Testis (tissue), 3 donors: Measurements from ENCODE around the gene SLC44A5. TPM values are rescaled to one million over a fixed set of nuclear protein-coding genes. Genes with fewer than 3 reads are reported as not detected.

Experiments
- DNase-seq: peaks from one replicate; pipeline ENCODE4 v3.0.0-alpha.2; 2019
- H3K27ac ChIP-seq, 2 donors: fragments of 200-600 bp; sonication (generic); one replicate each; pipeline ENCODE4 v1.5.1; 2019
- H3K27me3 ChIP-seq: fragments of 200-600 bp; sonication (generic); one replicate; pipeline ENCODE4 v1.5.1; 2019
- H3K36me3 ChIP-seq: fragments of 200-600 bp; sonication (generic); one replicate; pipeline ENCODE4 v1.5.1; 2017; ENCODE audit warnings: low read depth; ENCODE audit errors: missing control alignments
- H3K4me1 ChIP-seq: fragments of 200-600 bp; sonication (generic); one replicate; pipeline ENCODE4 v1.5.1; 2019
- H3K4me3 ChIP-seq, 2 donors: fragments of 200-600 bp; sonication (generic); one replicate each; pipeline ENCODE4 v1.5.1; 2017 to 2019
- H3K9me3 ChIP-seq: fragments of 200-600 bp; sonication (generic); one replicate; pipeline ENCODE4 v1.5.1; 2017
- CTCF ChIP-seq, 3 experiments: fragments of 450-650 bp in 2 of 3; fragments of 200-600 bp in 1 of 3; sonication (generic) in 1 of 3; IDR thresholded peaks; one replicate each; pipeline ENCODE4 v1.5.1; 2016 to 2019; ENCODE audit warnings: antibody characterized with exemption in 3 of 3, mild to moderate bottlenecking in 2 of 3, moderate library complexity in 1 of 3
- POLR2A ChIP-seq: fragments of 450-650 bp; IDR thresholded peaks from one replicate; pipeline ENCODE4 v1.6.1; 2017; ENCODE audit warnings: antibody characterized with exemption, mild to moderate bottlenecking, moderate library complexity
- WGBS, 2 donors: methylation state at CpG; one replicate each; pipeline ENCODE4 v1.1.5; 2018; 5-methylcytosine and 5-hydroxymethylcytosine counted together
- intact Hi-C: fragments of 100-400 bp; cut with DNase I; formaldehyde crosslinking; loops from one replicate; pipeline ENCODE4 v1.15.1; 2023; ENCODE audit warnings: low total_unique reads
- polyA plus RNA-seq: library from polyadenylated mRNA; stranded (reverse); fragments of 350-450 nt; fragmentation: Illumina TruSeq; extraction: RNeasy Lipid Tissue Mini Kit (QIAGEN cat#74804); gene quantifications from one replicate; pipeline ENCODE4 v1.2.3, GENCODE V29; 2014; ENCODE audit warnings: low read depth, low replicate concordance; ENCODE audit not compliant: insufficient read depth
- total RNA-seq, 2 donors: library from RNA; depleted of rRNA; stranded (reverse); fragments of >200 nt; gene quantifications; one replicate each; pipeline ENCODE4 v1.2.3, GENCODE V29; 2016

The SLC44A5 gene
- total and polyA plus RNA-seq, 3 donors from 2014 or later: 4.9 to 10.6 (median 4.9) TPM

GRCh38 chr1:75237316-75237715 lies 373.6 kb downstream of the SLC44A5 start:
- Histone ChIP-seq H3K36me3 (no peaks in the 10 kb centered on the region), H3K4me1 (no peaks in the 10 kb centered on the region), H3K9me3 (no peaks in the 10 kb centered on the region), H3K27me3 (no peaks in the 10 kb centered on the region), H3K27ac (no peak overlapping the region), H3K4me3 (no peak overlapping the region)
- no peak for TF ChIP-seq POLR2A
- no peak for TF ChIP-seq CTCF (IDR thresholded peaks at IDR 0.05)
- intact Hi-C loops: no loop called here
- DNase-seq: no peak

- no peaks in the 10 kb centered on the region for H3K36me3 ChIP-seq
- 37 to 46% methylated on average over 3 of the region's 3 CpGs for WGBS, 2 donors
- no peaks in the 10 kb centered on the region for H3K9me3 ChIP-seq
- no peak overlapping the region for H3K4me3 ChIP-seq
- TF ChIP-seq POLR2A (no peak), CTCF (IDR thresholded peaks at IDR 0.05) (no peak)
- H3K4me1 ChIP-seq: no peaks in the 10 kb centered on the region
- DNase-seq: no peak
- H3K27ac ChIP-seq: no peak overlapping the region
- intact Hi-C loops: no loop called here
- no peaks in the 10 kb centered on the region for H3K27me3 ChIP-seq
These were observed 376.4 kb downstream of the SLC44A5 start for GRCh38 chr1:75234562-75234961.

GRCh38 chr1:75233302-75233929 lies 377.5 kb downstream of the SLC44A5 start:
- intact Hi-C loops: no loop called here
- no peak for DNase-seq

GRCh38 chr1:75220072-75220471 lies 390.8 kb downstream of the SLC44A5 start:
- no peak for TF ChIP-seq CTCF (IDR thresholded peaks at IDR 0.05)
- TF ChIP-seq POLR2A: no peak
- Histone ChIP-seq H3K9me3 (no peaks in the 10 kb centered on the region), H3K27me3 (no peaks in the 10 kb centered on the region), H3K36me3 (no peaks in the 10 kb centered on the region), H3K27ac (no peak overlapping the region), H3K4me1 (no peaks in the 10 kb centered on the region), H3K4me3 (no peak overlapping the region)
- intact Hi-C loops: no loop called here
- 43 to 50% methylated on average over 3 of the region's 3 CpGs for WGBS, 2 donors
- DNase-seq: no peak

More at GRCh38 chr1:75233302-75233929, 377.5 kb downstream of the SLC44A5 start:
- H3K27me3 ChIP-seq: no peaks in the 10 kb centered on the region
- no peak overlapping the region for H3K4me3 ChIP-seq
- no peaks in the 10 kb centered on the region for H3K9me3 ChIP-seq
- H3K4me1 ChIP-seq: no peaks in the 10 kb centered on the region
- no peak overlapping the region for H3K27ac ChIP-seq
- 27 to 28% methylated on average over 11 of the region's 11 CpGs for WGBS, 2 donors
- TF ChIP-seq CTCF (IDR thresholded peaks at IDR 0.05) (peak in 2 of 3 experiments; percentile 29 to 49), POLR2A (no peak)
- H3K36me3 ChIP-seq: no peaks in the 10 kb centered on the region

GRCh38 chr1:75214017-75214416 lies 396.9 kb downstream of the SLC44A5 start:
- intact Hi-C loops: no loop called here
- Histone ChIP-seq H3K27ac (no peak overlapping the region), H3K27me3 (no peaks in the 10 kb centered on the region), H3K36me3 (no peaks in the 10 kb centered on the region), H3K4me1 (no peaks in the 10 kb centered on the region), H3K4me3 (no peak overlapping the region), H3K9me3 (no peaks in the 10 kb centered on the region)
- TF ChIP-seq CTCF (IDR thresholded peaks at IDR 0.05) (no peak), POLR2A (no peak)
- no peak for DNase-seq
